Activated CD8-positive, alpha-beta T cell treated with anti-CD3 and anti-CD28 coated beads, Interleukin-2, amount 10 ng/mL, durations not matched to agents 7 days and 5 days (primary cell): ENCODE results near the gene LGALS3BP. TPM values are rescaled to one million over a fixed set of nuclear protein-coding genes. Genes with fewer than 3 reads are reported as not detected.
A peak's percentile ranks its signal among the peaks of the same experiment; 100 is the strongest.
"Not testable (repeated sequence)": the region's sequence is repeated elsewhere in the genome, so short reads cannot be mapped to it uniquely, and the experiment has no call there.

ENCODE experiments used
- ATAC-seq: fragments of 150-1000 bp; cut with Tn5 transposase; one replicate; pipeline ENCODE4 v1.10.0; 2021; ENCODE audit warnings: moderate library complexity
- CTCF ChIA-PET: fragments of 350-600 bp; sonication (Branson Sonifier 250); formaldehyde crosslinking; loops from one replicate; lab custom pipeline; 2021; ENCODE audit warnings: antibody characterized with exemption; lab: Charles Lee
- POLR2A ChIA-PET: fragments of 350-600 bp; sonication (Branson Sonifier 250); formaldehyde crosslinking; loops from one replicate; lab custom pipeline; 2021; ENCODE audit warnings: antibody characterized with exemption; lab: Charles Lee
- DNase-seq: peaks from one replicate; pipeline ENCODE4 v3.0.0-alpha.2; 2020
- H3K27ac Mint-ChIP-seq: one replicate; pipeline ENCODE4 v1.8.0; 2021; ENCODE audit warnings: mild to moderate bottlenecking, mixed read lengths
- H3K27me3 Mint-ChIP-seq: one replicate; pipeline ENCODE4 v1.8.0; 2021; ENCODE audit warnings: low read depth, mixed read lengths
- H3K36me3 Mint-ChIP-seq: one replicate; pipeline ENCODE4 v1.8.0; 2021; ENCODE audit warnings: low read depth, mixed read lengths
- H3K4me1 Mint-ChIP-seq: one replicate; pipeline ENCODE4 v1.8.0; 2021; ENCODE audit warnings: low read depth, mixed read lengths
- H3K4me3 Mint-ChIP-seq: one replicate; pipeline ENCODE4 v1.8.0; 2021; ENCODE audit warnings: mild to moderate bottlenecking, mixed read lengths
- H3K9me3 Mint-ChIP-seq: one replicate; pipeline ENCODE4 v1.8.0; 2022; ENCODE audit warnings: mixed read lengths; ENCODE audit not compliant: insufficient read depth
- total RNA-seq, 2 experiments: library from RNA; stranded (reverse); gene quantifications; one replicate each; pipeline ENCODE4 v1.2.3, GENCODE V29; 2021

LGALS3BP gene
- total RNA-seq, 2 experiments from 2014 or later: 172 to 181 TPM

- Mint-ChIP-seq H3K4me1 (no peaks in the 10 kb centered on the region), H3K4me3 (no peak overlapping the region), H3K27ac (no peak overlapping the region), H3K36me3 (no peaks in the 10 kb centered on the region), H3K9me3 (peaks cover 5% of the 10 kb centered on the region), H3K27me3 (no peaks in the 10 kb centered on the region)
- DNase-seq (no peak), ATAC-seq (no peak)
- ChIA-PET CTCF (interaction anchor here (0.6 kb wide), 1 partner anchor 438 kb away, joined by 3 read pairs; no protein-coding TSS in a partner anchor), POLR2A (no interaction called here)
These were observed 26.1 kb downstream of the LGALS3BP start for GRCh38 chr17:78953356-78954350.

GRCh38 chr17:78952706-78953105 is 27.0 kb downstream of the LGALS3BP start:
- H3K9me3 Mint-ChIP-seq: peaks cover 5% of the 10 kb centered on the region
- H3K27ac Mint-ChIP-seq: no peak overlapping the region
- H3K4me1 Mint-ChIP-seq: no peaks in the 10 kb centered on the region
- no peak overlapping the region for H3K4me3 Mint-ChIP-seq
- ChIA-PET POLR2A (no interaction called here), CTCF (interaction anchor here (0.6 kb wide), 1 partner anchor 439 kb away, joined by 3 read pairs; no protein-coding TSS in a partner anchor)
- DNase-seq (no peak), ATAC-seq (no peak)
- no peaks in the 10 kb centered on the region for H3K27me3 Mint-ChIP-seq
- no peaks in the 10 kb centered on the region for H3K36me3 Mint-ChIP-seq

- DNase-seq: no peak
- H3K4me3 Mint-ChIP-seq: no peak overlapping the region
- no peaks in the 10 kb centered on the region for H3K4me1 Mint-ChIP-seq
- ChIA-PET POLR2A (interaction anchor here (1.1 kb wide), 1 partner anchor 28 kb away, joined by 3 read pairs; no protein-coding TSS in a partner anchor), CTCF (no interaction called here)
- H3K9me3 Mint-ChIP-seq: peaks cover 5% of the 10 kb centered on the region
- no peak overlapping the region for H3K27ac Mint-ChIP-seq
- no peak for ATAC-seq
- no peaks in the 10 kb centered on the region for H3K27me3 Mint-ChIP-seq
- no peaks in the 10 kb centered on the region for H3K36me3 Mint-ChIP-seq
These were observed 27.7 kb downstream of the LGALS3BP start for GRCh38 chr17:78951967-78952551.

GRCh38 chr17:78950870-78951269 is 28.9 kb downstream of the LGALS3BP start:
- H3K36me3 Mint-ChIP-seq: no peaks in the 10 kb centered on the region
- CTCF ChIA-PET: no interaction called here

GRCh38 chr17:78947235-78948149 is 32.2 kb downstream of the LGALS3BP start:
- peaks cover 5% of the 10 kb centered on the region for H3K9me3 Mint-ChIP-seq
- H3K27me3 Mint-ChIP-seq: no peaks in the 10 kb centered on the region
- CTCF ChIA-PET: no interaction called here
- POLR2A ChIA-PET: no interaction called here
- no peak overlapping the region for H3K4me3 Mint-ChIP-seq
- H3K27ac Mint-ChIP-seq: no peak overlapping the region
- no peak for DNase-seq
- no peak for ATAC-seq
- no peaks in the 10 kb centered on the region for H3K36me3 Mint-ChIP-seq
- H3K4me1 Mint-ChIP-seq: no peaks in the 10 kb centered on the region

More at GRCh38 chr17:78950870-78951269, 28.9 kb downstream of the LGALS3BP start:
- Mint-ChIP-seq H3K27ac (no peak overlapping the region), H3K9me3 (peaks cover 5% of the 10 kb centered on the region), H3K4me3 (no peak overlapping the region), H3K4me1 (no peaks in the 10 kb centered on the region), H3K27me3 (no peaks in the 10 kb centered on the region)
- POLR2A ChIA-PET: no interaction called here
- no peak for DNase-seq
- no peak for ATAC-seq

- ATAC-seq (no peak), DNase-seq (no peak)
- Mint-ChIP-seq H3K27me3 (no peaks in the 10 kb centered on the region), H3K4me3 (no peak overlapping the region), H3K4me1 (no peaks in the 10 kb centered on the region), H3K9me3 (peaks cover 5% of the 10 kb centered on the region), H3K36me3 (no peaks in the 10 kb centered on the region), H3K27ac (no peak overlapping the region)
- ChIA-PET POLR2A (no interaction called here), CTCF (no interaction called here)
These were observed 33.1 kb downstream of the LGALS3BP start for GRCh38 chr17:78946631-78947030.

GRCh38 chr17:78946131-78946530 is 33.6 kb downstream of the LGALS3BP start:
- POLR2A ChIA-PET: no interaction called here
- Mint-ChIP-seq H3K27me3 (no peaks in the 10 kb centered on the region), H3K36me3 (no peaks in the 10 kb centered on the region), H3K27ac (no peak overlapping the region), H3K4me1 (no peaks in the 10 kb centered on the region), H3K4me3 (no peak overlapping the region), H3K9me3 (peaks cover 5% of the 10 kb centered on the region)
- DNase-seq (no peak), ATAC-seq (no peak)
- CTCF ChIA-PET: no interaction called here

- ATAC-seq, POLR2A ChIA-PET, H3K4me3 Mint-ChIP-seq, CTCF ChIA-PET, H3K9me3 Mint-ChIP-seq, H3K27ac Mint-ChIP-seq, H3K4me1 Mint-ChIP-seq, H3K36me3 Mint-ChIP-seq, DNase-seq, H3K27me3 Mint-ChIP-seq: not testable (repeated sequence)
These were observed 34.3 kb downstream of the LGALS3BP start for GRCh38 chr17:78945455-78945854.

GRCh38 chr17:78944956-78945355 is 34.8 kb downstream of the LGALS3BP start:
- no peaks in the 10 kb centered on the region for H3K9me3 Mint-ChIP-seq
- H3K27me3 Mint-ChIP-seq: no peaks in the 10 kb centered on the region
- ATAC-seq (no peak), DNase-seq (no peak)
- H3K36me3 Mint-ChIP-seq: no peaks in the 10 kb centered on the region
- POLR2A ChIA-PET: no interaction called here
- no peaks in the 10 kb centered on the region for H3K4me1 Mint-ChIP-seq
- H3K27ac Mint-ChIP-seq: peak overlapping the region; percentile 30
- no peak overlapping the region for H3K4me3 Mint-ChIP-seq
- CTCF ChIA-PET: no interaction called here

GRCh38 chr17:78944026-78944425 is 35.7 kb downstream of the LGALS3BP start:
- H3K27me3 Mint-ChIP-seq: no peaks in the 10 kb centered on the region
- no peaks in the 10 kb centered on the region for H3K4me1 Mint-ChIP-seq
- POLR2A ChIA-PET: no interaction called here
- H3K27ac Mint-ChIP-seq: no peak overlapping the region
- no peak for ATAC-seq
- no peaks in the 10 kb centered on the region for H3K36me3 Mint-ChIP-seq
- DNase-seq: no peak
- CTCF ChIA-PET: no interaction called here
- H3K9me3 Mint-ChIP-seq: no peaks in the 10 kb centered on the region
- no peak overlapping the region for H3K4me3 Mint-ChIP-seq

- H3K36me3 Mint-ChIP-seq: no peaks in the 10 kb centered on the region
- H3K4me3 Mint-ChIP-seq: no peak overlapping the region
- H3K4me1 Mint-ChIP-seq: no peaks in the 10 kb centered on the region
- H3K27me3 Mint-ChIP-seq: no peaks in the 10 kb centered on the region
- H3K27ac Mint-ChIP-seq: no peak overlapping the region
- DNase-seq (no peak), ATAC-seq (no peak)
- CTCF ChIA-PET: interaction anchor here (0.9 to 1.9 kb wide), 2 partner anchors 31 to 75 kb away, joined by 3 to 5 read pairs; no protein-coding TSS in a partner anchor
- no peaks in the 10 kb centered on the region for H3K9me3 Mint-ChIP-seq
- POLR2A ChIA-PET: no interaction called here
These were observed 39.0 kb downstream of the LGALS3BP start for GRCh38 chr17:78940708-78941107.
